Esophagus squamous epithelium (tissue), 5 donors: ENCODE results near the gene SUSD6. TPM values are rescaled to one million over a fixed set of nuclear protein-coding genes. Genes with fewer than 3 reads are reported as not detected.
A peak's percentile ranks its signal among the peaks of the same experiment; 100 is the strongest.
"Not testable (repeated sequence)": the region's sequence is repeated elsewhere in the genome, so short reads cannot be mapped to it uniquely, and the experiment has no call there.

Experiments used
- DNase-seq: peaks from one replicate; lab custom pipeline; 2025; lab: John Stamatoyannopoulos, UW
- H3K27ac ChIP-seq, 4 donors: fragments of 200-600 bp; sonication (generic); one replicate each; pipeline ENCODE4 v1.5.1; 2016 to 2019; ENCODE audit warnings: mild to moderate bottlenecking in 1 of 4
- H3K27me3 ChIP-seq, 4 donors: fragments of 200-600 bp; sonication (generic); 1 replicate in 3 of 4; 2 replicates in 1 of 4; pipeline versions ENCODE4 v1.5.1 to v1.6.0; 2017 to 2021; ENCODE audit warnings: antibody characterized with exemption in 1 of 4
- H3K36me3 ChIP-seq, 3 donors: fragments of 200-600 bp; sonication (generic); one replicate each; pipeline ENCODE4 v1.5.1; 2016 to 2019
- H3K4me1 ChIP-seq, 3 donors: fragments of 200-600 bp; sonication (generic); one replicate each; pipeline ENCODE4 v1.5.1; 2017 to 2019
- H3K4me3 ChIP-seq, 4 donors: fragments of 200-600 bp; sonication (generic); 1 replicate in 3 of 4; 2 replicates in 1 of 4; pipeline ENCODE4 v1.5.1; 2016 to 2019; ENCODE audit warnings: mild to moderate bottlenecking in 2 of 4, moderate library complexity in 1 of 4
- H3K9me3 ChIP-seq, 3 donors: fragments of 200-600 bp; sonication (generic); one replicate each; pipeline ENCODE4 v1.5.1; 2016 to 2019
- POLR2A ChIP-seq, 4 donors: fragments of 450-650 bp; IDR thresholded peaks; one replicate each; pipeline ENCODE4 v1.6.1; 2017; ENCODE audit warnings: antibody characterized with exemption in 4 of 4, mild to moderate bottlenecking in 4 of 4, moderate library complexity in 3 of 4
- WGBS, 2 donors: methylation state at CpG; one replicate each; pipeline ENCODE4 v1.1.5; 2018; 5-methylcytosine and 5-hydroxymethylcytosine counted together
- intact Hi-C: fragments of 100-400 bp; cut with DNase I; formaldehyde crosslinking; loops from one replicate; pipeline ENCODE4 v1.15.0; 2022
- total RNA-seq, 4 donors: library from RNA; depleted of rRNA; stranded (reverse); fragments of >200 nt; gene quantifications; one replicate each; pipeline ENCODE4 v1.1.0, GENCODE V29; 2016
- TF ChIP-seq, protein P1 (sequence below), 6 experiments: fragments of 450-650 bp in 4 of 6; fragments of 200-600 bp in 2 of 6; sonication (generic) in 2 of 6; IDR thresholded peaks; one replicate each; pipeline ENCODE4 v1.5.1; 2016 to 2019; ENCODE audit warnings: antibody characterized with exemption in 6 of 6, mild to moderate bottlenecking in 4 of 6, moderate library complexity in 4 of 6
- donor health status: DM: yes; HTN: yes; CAD: no.

SUSD6 gene
- total RNA-seq, 4 donors from 2014 or later = 22.4 to 43.1 (median 27.8) TPM

DNA sequence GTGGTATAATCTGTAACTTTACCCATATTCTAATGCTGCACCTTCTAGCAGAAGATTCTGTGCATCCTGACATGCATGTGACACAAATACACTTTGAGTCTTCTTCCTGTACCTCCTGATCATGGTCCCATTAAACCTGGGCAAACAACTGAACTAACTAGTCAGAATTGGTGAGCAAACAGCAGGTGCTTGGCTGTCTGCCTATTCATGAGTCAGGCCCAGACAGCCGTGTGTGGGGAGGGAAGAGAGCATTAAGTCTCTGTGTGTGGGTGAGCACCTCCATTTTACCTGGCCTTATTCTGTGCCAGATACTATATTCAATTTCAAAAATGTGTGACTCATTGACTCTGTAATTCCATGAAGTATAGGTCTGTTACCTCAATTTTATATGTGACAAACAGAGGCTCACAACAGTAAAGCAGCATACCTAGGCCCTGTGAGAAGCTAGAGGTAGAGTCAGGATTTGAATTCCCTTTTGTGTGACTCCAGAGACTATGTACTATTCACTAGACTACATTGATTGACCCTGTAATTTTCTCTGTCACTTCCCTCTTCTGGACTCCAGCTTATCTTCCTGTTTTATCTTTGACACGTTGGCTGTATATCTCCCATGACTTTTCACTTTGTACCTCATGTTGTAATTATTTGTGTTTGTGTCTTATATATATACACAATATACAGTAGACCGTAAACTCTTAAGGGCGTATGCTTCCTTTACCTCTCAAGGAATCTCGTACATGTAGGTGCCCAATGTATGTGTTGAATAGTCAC, 32.2 kb downstream of the SUSD6 start:
- no peak for DNase-seq
- Histone ChIP-seq H3K4me1 (peaks cover 17 to 71% (median 40%) of the 10 kb centered on the region in 3 donors), H3K4me3 (no peak overlapping the region)

DNA sequence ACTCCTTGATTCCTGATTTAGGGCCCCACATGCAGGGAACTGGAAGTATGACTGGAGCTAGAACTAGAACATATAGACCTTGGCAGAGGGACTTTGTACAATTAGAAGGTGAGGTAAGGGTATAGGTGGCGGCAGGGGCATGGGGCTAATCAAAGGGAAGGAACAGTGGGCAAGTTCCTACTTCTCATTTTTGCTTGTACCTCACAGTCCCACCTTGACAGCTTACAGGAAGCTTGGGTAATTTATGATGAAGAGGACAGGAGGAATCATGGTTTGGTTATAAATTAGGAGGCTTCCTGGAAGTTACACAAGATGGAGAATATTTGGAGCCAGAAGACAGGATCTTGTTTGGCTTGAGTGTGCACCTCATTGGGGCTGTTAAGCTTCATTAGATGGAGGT, 33.4 kb downstream of the SUSD6 start:
- Histone ChIP-seq H3K9me3 (peaks cover 0 to 5% (median 0%) of the 10 kb centered on the region in 3 donors), H3K4me1 (peaks cover 26 to 74% (median 47%) of the 10 kb centered on the region in 3 donors), H3K27ac (peak overlapping the region; percentile 45 to 72 (median 57)), H3K27me3 (no peaks in the 10 kb centered on the region), H3K4me3 (no peak overlapping the region), H3K36me3 (no peaks in the 10 kb centered on the region)
- DNase-seq = no peak
- WGBS, 2 donors = 33 to 74% methylated on average over 1 of the region's 1 CpG
- TF ChIP-seq, protein P1, sequence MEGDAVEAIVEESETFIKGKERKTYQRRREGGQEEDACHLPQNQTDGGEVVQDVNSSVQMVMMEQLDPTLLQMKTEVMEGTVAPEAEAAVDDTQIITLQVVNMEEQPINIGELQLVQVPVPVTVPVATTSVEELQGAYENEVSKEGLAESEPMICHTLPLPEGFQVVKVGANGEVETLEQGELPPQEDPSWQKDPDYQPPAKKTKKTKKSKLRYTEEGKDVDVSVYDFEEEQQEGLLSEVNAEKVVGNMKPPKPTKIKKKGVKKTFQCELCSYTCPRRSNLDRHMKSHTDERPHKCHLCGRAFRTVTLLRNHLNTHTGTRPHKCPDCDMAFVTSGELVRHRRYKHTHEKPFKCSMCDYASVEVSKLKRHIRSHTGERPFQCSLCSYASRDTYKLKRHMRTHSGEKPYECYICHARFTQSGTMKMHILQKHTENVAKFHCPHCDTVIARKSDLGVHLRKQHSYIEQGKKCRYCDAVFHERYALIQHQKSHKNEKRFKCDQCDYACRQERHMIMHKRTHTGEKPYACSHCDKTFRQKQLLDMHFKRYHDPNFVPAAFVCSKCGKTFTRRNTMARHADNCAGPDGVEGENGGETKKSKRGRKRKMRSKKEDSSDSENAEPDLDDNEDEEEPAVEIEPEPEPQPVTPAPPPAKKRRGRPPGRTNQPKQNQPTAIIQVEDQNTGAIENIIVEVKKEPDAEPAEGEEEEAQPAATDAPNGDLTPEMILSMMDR (IDR thresholded peaks at IDR 0.05) = no peak
- TF ChIP-seq POLR2A (IDR thresholded peaks at IDR 0.05) = no peak
- intact Hi-C loops = no loop called here

More for the DNA sequence above, 32.2 kb downstream of the SUSD6 start:
- H3K36me3 ChIP-seq = no peaks in the 10 kb centered on the region
- TF ChIP-seq POLR2A (IDR thresholded peaks at IDR 0.05) = no peak
- TF ChIP-seq, protein P1 (IDR thresholded peaks at IDR 0.05) = no peak
- H3K9me3 ChIP-seq = peaks cover 0 to 5% (median 0%) of the 10 kb centered on the region in 3 donors
- WGBS, 2 donors = 49 to 51% methylated on average over 5 of the region's 5 CpGs
- H3K27ac ChIP-seq = peak overlapping the region; percentile 53 to 82 (median 66)
- H3K27me3 ChIP-seq = no peaks in the 10 kb centered on the region
- intact Hi-C loops = no loop called here

DNA sequence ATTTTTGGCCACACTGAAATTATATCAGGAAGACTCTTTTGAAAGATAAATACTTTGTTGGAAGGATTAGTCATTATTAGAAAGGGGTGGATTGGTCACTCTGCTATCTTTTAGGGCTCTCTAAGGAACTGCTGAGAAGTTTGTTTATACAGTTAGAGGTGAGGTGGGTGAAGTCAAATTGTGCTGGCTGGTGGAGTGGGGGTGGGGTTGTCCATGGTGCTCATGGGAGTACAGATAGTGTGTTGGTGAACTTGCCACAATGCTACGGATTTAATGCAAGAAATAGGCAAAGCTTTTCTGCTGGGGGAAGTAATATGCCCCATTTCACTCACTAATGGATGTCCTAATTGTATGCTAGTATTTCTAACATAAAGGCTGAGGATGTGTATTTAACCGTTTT, 35.8 kb downstream of the SUSD6 start:
- Histone ChIP-seq H3K4me1 (peaks cover 50 to 95% (median 71%) of the 10 kb centered on the region in 3 donors), H3K36me3 (no peaks in the 10 kb centered on the region), H3K9me3 (no peaks in the 10 kb centered on the region), H3K4me3 (no peak overlapping the region), H3K27me3 (no peaks in the 10 kb centered on the region), H3K27ac (no peak overlapping the region)
- intact Hi-C loops = no loop called here
- 78 to 82% methylated on average over 2 of the region's 2 CpGs for WGBS, 2 donors
- TF ChIP-seq POLR2A (IDR thresholded peaks at IDR 0.05) = no peak
- TF ChIP-seq, protein P1 (IDR thresholded peaks at IDR 0.05) = no peak
- DNase-seq = no peak

DNA sequence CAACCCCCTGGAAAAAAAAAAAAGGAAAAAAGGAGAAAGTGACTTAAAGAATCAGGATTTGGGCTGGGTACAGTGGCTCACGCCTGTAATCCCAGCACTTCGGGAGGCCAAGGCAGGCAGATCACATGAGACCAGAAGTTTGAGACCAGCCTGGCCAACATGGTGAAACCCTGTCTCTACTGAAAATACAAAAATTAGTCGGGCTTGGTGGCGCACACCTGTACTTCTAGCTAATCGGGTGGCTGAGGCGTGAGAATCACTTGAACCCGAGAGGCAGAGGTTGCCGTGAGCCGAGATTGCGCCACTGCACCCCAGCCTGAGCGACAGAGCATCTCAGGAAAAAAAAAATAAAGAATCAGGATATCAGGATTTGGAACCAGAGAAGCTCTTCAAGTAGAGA, 36.2 kb downstream of the SUSD6 start:
- intact Hi-C loops, H3K36me3 ChIP-seq, H3K4me3 ChIP-seq, H3K27me3 ChIP-seq, DNase-seq, H3K9me3 ChIP-seq: not testable (repeated sequence)
- Histone ChIP-seq H3K4me1 (peaks cover 54 to 95% (median 74%) of the 10 kb centered on the region in 3 donors), H3K27ac (peak overlapping the region in 1 of 4 donors; percentile 79)
- WGBS, 2 donors = 84 to 88% methylated on average over 9 to 11 of the region's 11 CpGs

DNA sequence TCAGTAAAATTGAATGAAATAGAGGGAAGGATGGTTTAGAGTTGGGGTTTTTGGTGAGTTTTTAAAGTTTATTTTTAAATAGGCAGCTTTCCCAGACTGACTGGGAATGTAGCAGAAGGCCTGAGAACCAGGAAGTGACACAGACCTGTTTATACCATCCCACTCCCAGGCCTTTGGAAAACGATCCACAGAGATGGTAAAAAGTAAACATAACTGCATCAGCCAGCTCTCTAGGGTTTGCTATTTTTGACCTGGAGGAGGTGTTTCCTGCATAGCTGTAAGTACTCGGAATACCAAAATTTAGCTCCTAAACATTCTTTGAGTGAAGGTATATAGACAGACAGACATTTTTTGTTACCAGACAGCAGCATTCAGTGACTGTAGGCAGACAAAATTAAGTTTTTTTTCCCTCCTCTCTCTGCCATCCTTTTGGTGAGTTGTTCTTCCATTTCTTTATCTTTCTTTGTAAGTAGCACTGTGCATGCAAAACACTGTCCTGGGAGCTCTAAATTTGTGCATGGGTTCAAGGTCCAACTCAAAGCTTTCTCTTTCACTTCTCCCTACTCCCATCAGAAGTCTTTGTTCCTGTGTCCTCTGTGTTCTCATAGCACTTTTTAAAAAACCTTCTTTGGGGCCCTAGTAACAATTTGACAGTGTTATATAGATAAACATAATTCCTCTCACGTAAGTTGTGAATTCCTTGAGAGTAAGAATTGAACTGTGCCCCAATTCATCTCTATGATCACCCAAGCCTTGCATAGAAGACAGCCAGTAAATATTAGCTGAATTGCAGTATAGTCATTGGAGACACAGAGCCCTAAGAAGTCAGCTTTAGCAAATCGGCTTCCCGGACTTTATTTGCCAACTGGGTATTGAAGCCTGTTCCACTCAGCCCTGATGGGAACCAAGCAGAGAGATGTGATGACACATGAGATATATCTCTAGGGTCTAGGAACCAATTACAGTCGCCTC, 37.4 kb downstream of the SUSD6 start:
- Histone ChIP-seq H3K27ac (peak overlapping the region; percentile 20 to 80 (median 64)), H3K27me3 (no peaks in the 10 kb centered on the region), H3K9me3 (no peaks in the 10 kb centered on the region), H3K4me1 (peaks cover 50 to 95% (median 76%) of the 10 kb centered on the region in 3 donors), H3K4me3 (peak overlapping the region in 1 of 4 donors; percentile 20), H3K36me3 (no peaks in the 10 kb centered on the region)
- 38 to 42% methylated on average over 6 of the region's 6 CpGs for WGBS, 2 donors
- intact Hi-C loops = no loop called here
- TF ChIP-seq POLR2A (IDR thresholded peaks at IDR 0.05) = no peak
- TF ChIP-seq, protein P1 (IDR thresholded peaks at IDR 0.05) = no peak
- DNase-seq = no peak
